ENCODE measurements around the gene COBL.

The COBL gene

GRCh38 chr7:51103718-51104117, 212.9 kb downstream of the COBL start:
- DNase-seq: no peak

- DNase-seq: no peak
Measured at GRCh38 chr7:51102828-51103227, 213.8 kb downstream of the COBL start.

DNA sequence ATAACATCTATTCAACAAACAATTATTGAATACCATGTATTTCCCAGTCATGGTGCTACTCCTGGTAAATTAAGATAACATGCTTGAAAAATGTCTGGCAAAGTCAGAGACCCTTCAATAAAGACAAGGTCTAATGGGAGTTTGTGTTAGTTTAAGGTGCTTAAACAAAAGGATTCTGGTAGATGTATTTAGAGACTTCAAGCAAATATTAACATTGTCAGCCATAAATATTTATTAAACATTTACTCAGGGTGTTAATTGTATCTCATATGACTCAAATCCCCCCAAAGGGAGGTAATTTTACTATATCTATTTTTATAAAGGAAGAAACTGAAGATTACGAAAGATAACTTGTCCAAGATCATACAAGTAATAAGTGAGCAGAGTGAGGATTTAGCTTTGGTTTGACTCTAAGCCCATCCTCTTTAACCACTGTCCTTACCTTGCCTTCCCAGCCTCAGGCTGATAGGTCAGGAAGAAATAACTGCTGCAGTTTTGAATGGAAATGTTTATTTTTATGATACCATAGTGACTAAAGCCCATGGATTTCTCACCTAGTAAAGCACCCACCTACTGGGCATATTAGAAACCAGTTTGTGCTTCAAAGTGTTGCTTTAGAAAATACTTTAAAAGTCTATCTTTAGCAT, 215.4 kb downstream of the COBL start:
- no peak for DNase-seq

DNA sequence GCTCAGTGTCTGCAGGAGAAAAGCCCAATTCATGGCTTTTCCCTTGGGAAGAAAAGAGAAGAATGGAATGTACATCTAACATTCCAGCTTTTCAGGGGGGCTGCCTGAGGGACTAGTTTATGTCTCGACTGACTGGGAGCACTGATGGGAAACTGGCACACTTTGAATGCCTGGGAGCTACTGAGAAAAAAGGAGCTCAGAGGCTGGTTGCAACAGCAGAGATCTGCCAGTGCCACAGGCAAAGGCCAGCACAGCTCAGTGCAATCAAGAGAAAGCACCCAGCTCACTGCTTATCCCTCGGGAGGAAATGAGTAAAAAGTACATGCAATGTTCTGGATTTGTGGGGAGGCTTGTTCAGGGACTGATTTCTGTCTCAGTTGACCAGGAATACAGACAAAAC, 226.2 kb downstream of the COBL start:
- DNase-seq: no peak

- DNase-seq: no peak
Measured at GRCh38 chr7:51085034-51085692, 231.4 kb downstream of the COBL start.

DNA sequence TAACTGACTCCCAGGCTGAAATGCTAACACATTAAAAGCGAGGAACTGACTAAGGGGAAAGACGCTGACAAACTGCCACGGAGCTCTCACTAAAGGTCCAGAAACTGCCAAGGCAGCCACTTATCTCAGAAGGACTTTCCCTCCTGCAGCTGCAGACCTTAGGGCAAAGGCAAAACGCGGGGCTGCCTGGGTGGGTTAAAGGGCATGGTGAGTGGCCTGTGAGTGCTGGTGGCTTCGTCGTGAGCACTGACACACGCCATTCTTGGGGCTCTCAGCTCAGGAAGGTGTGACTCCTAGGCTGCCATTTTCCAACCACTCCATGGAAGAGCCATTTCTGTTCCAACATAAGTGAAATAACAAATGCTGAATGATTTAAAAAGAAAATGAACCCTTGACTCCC, 232.5 kb downstream of the COBL start:
- no peak for DNase-seq

- no peak for DNase-seq
Measured at GRCh38 chr7:51082940-51083533, 233.6 kb downstream of the COBL start.

DNA sequence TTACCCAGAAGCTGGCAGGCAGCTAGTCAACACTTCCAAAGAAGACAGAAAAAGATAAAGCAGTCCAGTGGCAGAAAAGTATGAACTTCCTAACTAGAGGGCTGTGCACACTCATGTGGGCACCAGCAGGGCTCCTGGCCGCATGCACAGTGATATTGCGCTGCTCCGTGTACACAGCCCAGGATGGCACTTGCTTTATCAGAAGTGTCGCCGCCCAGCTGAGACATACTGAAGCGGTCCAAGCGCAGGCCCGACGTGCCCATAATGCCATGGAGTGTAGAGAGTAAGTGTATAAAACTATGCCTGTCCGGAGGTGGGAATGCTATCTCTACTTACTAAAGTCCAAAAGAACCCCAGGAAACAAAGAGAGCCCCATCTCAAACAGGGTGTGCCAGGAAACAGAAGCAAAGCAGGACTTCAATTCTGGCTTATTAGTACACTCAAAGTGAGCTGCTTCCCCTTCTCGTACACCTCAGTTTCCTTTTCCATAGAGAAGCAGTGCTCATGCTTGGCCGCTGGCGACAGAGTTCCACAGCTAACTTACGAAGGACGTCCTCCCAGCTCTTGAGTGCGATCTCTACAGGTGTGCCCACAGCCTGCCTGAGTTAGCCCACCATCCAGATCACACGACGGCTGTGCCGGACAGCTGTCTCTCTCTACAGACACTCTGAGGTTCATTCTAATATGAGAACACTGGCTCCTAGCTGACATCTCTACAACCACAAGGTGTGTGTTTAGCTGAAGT, 234.3 kb downstream of the COBL start:
- no peak for DNase-seq

- no peak for DNase-seq
Measured at GRCh38 chr7:51081270-51081890, 235.2 kb downstream of the COBL start.

GRCh38 chr7:51080622-51081269, 235.9 kb downstream of the COBL start:
- DNase-seq: no peak

- no peak for DNase-seq
Measured at GRCh38 chr7:51080216-51080615, 236.4 kb downstream of the COBL start.

GRCh38 chr7:51079494-51079893, 237.1 kb downstream of the COBL start:
- DNase-seq: no peak

GRCh38 chr7:51078653-51079052, 238.0 kb downstream of the COBL start:
- no peak for DNase-seq

DNA sequence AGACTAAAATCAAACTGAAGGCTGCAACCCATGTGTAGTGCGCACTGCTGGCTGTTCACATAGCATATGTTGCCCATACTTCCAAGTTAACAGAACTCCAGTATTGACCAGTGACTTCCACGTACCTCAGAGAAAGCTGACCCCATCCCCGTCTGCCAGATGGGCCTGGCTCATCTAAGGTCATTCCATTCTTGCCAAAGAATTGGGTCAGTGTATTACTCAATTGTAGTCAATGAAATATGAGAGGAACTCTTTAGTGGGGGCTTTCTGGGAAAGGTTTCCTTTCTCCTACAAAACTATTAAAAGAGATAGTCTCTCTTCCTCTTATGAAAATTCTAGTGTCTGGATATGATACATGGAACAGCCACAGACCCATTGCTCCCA, 238.6 kb downstream of the COBL start:
- DNase-seq: no peak

DNA sequence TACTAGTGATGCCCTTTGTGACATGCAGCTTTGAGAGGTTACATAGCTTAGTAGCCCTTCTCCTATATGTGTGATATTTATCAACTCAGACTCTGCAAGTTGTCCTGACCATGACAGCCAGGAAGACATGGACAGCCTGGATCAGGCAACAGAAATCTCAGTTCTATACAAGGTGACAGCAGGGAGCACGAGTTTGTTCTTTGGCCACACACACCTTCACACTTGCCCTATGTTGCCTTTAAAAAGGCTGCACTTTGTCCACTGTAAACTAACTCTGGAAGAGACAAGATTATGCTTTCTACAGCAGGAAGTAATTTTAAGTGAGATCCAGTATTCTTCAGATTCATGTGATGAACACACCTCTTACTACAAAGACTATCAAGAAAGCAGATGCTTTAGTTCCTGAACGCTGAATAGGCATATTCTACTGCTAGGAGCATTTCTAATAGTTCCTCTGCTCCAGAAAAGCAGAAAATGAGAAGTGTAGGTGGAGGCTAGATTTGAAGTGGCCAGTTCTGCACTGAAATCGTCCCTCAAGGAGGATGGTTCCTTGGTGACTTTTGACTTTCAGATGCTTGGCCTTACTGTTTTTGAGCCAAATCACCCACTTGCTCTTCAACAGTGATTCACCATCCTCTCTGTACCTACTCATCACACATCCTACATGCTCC, 239.2 kb downstream of the COBL start:
- DNase-seq: no peak

DNA sequence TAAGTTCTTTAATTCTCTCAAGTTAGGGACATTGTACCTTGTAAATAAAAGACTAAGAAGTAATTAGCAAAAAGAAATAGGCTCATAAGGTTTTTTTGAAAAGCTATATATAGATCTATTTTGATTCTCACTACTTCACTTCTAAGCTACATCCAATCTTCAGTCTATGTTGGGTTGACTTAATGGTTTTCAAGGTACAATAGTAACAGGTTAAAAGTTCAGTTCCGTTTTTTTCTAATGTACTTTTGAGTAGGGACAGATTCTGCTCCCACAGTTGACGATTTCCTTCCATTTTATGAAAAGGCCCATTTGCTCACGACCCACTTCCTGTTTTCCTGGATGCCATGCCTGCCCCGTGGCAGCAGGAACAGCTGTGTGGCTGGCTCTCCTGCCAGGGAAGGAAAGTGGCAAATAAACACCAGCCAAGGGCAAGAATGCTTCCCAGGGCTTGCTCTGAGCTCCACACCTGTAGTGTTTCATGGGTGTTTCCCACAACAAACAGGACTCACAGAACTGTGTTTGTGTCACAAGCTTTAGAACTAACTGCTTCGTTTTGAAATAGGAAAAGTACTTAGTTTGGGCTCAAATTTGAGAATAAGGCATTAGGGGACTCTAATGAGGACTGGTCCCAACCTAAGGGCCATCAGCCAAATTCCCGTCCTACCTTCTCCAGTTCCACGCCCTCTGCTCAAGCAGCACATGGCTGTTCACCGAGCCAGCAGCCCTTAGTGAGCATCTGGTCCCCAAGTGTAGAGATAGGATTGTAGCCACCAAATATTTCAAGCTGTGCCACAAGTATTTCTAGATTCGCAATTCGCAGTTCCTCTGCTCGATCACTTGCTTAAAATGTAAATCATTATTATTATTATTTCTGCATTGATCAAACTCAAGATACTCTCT, 240.7 kb downstream of the COBL start:
- DNase-seq: peak; percentile 26

DNA sequence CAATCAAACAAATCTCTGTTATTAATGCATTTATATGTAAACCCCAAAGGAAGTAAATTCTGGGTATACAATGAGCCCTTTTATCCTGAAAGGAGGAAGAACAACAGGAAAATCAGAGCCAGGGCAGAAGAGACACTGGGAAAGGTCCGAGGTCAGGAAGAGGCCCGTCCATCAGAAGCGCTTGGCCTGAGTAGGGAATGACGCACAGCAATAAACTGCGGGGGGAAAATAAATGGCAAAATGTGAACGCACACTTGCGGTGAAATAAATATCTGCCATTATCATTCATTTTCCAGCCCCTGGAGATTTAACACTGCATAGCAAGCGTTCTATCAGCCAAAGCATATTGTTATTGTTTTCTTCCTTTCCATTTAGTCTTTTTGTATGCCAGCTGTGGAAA, 243.4 kb downstream of the COBL start:
- DNase-seq: no peak

DNA sequence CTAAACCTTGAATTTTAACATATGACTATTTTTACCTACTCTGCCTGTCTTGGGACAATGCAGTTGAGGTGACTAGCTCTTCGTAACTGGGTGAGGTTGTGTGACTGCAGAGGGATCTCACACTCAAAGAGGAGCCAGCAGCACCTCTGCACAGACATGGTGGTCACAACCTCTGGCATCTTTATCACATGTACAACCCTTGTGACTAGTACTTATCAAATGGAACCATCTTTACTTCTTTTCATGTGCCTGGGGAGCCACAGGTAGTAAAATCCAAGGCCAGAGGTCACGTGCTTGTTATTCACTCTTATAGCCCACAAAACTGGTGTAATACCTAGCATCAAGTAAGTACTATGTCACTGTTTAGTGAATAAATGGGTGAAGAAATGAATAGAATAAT, 244.3 kb downstream of the COBL start:
- DNase-seq: no peak

DNA sequence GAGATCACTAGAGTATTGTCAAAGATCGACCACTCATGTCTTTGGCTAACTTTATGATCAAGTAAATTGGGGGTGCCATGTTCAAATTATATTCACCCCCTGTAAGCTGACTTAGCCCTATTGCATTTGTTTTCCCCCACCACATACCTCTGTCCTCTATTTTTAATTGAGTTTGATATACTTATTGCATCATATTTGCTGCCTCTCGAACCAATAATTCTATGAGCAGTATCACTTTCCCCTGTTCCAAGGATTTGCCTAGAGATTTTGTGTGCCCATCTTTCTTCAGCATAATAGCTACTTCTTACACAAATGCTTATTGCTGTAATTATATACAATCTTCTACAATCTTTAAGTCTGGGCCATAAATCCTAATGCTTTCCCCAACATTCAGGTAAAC, 245.2 kb downstream of the COBL start:
- no peak for DNase-seq

- no peak for DNase-seq
Measured at GRCh38 chr7:51070151-51070550, 246.5 kb downstream of the COBL start.

GRCh38 chr7:51069411-51070083, 247.1 kb downstream of the COBL start:
- peak; percentile 7 for DNase-seq

Measured in NCI-H2029 (cell line).